HepG2 (cell line): ENCODE data around the gene WDR89. TPM values are rescaled to one million over a fixed set of nuclear protein-coding genes. Genes with fewer than 3 reads are reported as not detected.

Experiments
- ADNP ChIP-seq: sonication (generic); formaldehyde crosslinking; IDR thresholded peaks from 2 replicates; pipeline ENCODE4 v1.4.0; 2020; ENCODE audit warnings: missing genetic modification reagents
- ARID2 ChIP-seq: sonication (generic); formaldehyde crosslinking; IDR thresholded peaks from 2 replicates; pipeline ENCODE4 v1.8.1; 2022; ENCODE audit warnings: mild to moderate bottlenecking, missing genetic modification reagents, borderline replicate concordance
- CCAR2 ChIP-seq: fragments of 200-400 bp; formaldehyde crosslinking; optimal IDR thresholded peaks from 2 replicates; pipeline ENCODE3; 2018; ENCODE audit warnings: low read depth, mild to moderate bottlenecking, low read length, moderate library complexity
- CCDC6 ChIP-seq: sonication (generic); formaldehyde crosslinking; IDR thresholded peaks from 2 replicates; pipeline ENCODE4 v1.8.1; 2022; ENCODE audit warnings: mild to moderate bottlenecking, missing genetic modification reagents, moderate library complexity
- CEBPG ChIP-seq: IDR thresholded peaks from 2 replicates; pipeline ENCODE4 v1.6.1; 2016
- GATAD2A ChIP-seq: IDR thresholded peaks from 2 replicates; pipeline ENCODE4 v1.6.1; 2016
- HNRNPH1 ChIP-seq: fragments of 200-400 bp; formaldehyde crosslinking; optimal IDR thresholded peaks from 2 replicates; pipeline ENCODE3; 2017; ENCODE audit warnings: mild to moderate bottlenecking, low read depth, low read length
- MTF2 ChIP-seq: sonication (generic); formaldehyde crosslinking; IDR thresholded peaks from 2 replicates; pipeline ENCODE4 v1.5.0; 2020; ENCODE audit warnings: missing genetic modification reagents, borderline replicate concordance
- POLR2AphosphoS5 ChIP-seq: IDR thresholded peaks from 2 replicates; pipeline ENCODE4 v1.6.1; 2012; ENCODE audit warnings: low read depth, low read length
- SMAD1 ChIP-seq: sonication (generic); formaldehyde crosslinking; IDR thresholded peaks from 2 replicates; pipeline ENCODE4 v1.4.0; 2020; ENCODE audit warnings: missing genetic modification reagents, low read depth, mild to moderate bottlenecking, borderline replicate concordance
- SSRP1 ChIP-seq: IDR thresholded peaks from 2 replicates; pipeline ENCODE4 v1.6.1; 2016; ENCODE audit warnings: control low read depth
- SUZ12 ChIP-seq: fragments of 150-350 bp; IDR thresholded peaks from 2 replicates; pipeline ENCODE4 v1.6.1; 2014; ENCODE audit warnings: low read depth, low read length
- TBL1XR1 ChIP-seq: fragments of 150-350 bp; IDR thresholded peaks from 2 replicates; pipeline ENCODE4 v1.6.1; 2014; ENCODE audit warnings: borderline replicate concordance, low read length; ENCODE audit not compliant: partially characterized antibody
- TBP ChIP-seq: sonication (generic); formaldehyde crosslinking; IDR thresholded peaks from 2 replicates; pipeline ENCODE4 v1.5.0; 2020; ENCODE audit warnings: missing genetic modification reagents
- ZFP62 ChIP-seq: sonication (generic); formaldehyde crosslinking; IDR thresholded peaks from 2 replicates; pipeline ENCODE4 v1.4.0; 2020; ENCODE audit warnings: missing genetic modification reagents
- ZNF180 ChIP-seq: sonication (generic); formaldehyde crosslinking; IDR thresholded peaks from 2 replicates; pipeline ENCODE4 v1.4.0; 2020; ENCODE audit warnings: low read depth, missing genetic modification reagents, borderline replicate concordance
- ZNF20 ChIP-seq: sonication (generic); formaldehyde crosslinking; IDR thresholded peaks from 2 replicates; pipeline ENCODE4 v1.4.0; 2020; ENCODE audit warnings: mild to moderate bottlenecking, moderate library complexity, missing genetic modification reagents
- ZSCAN9 ChIP-seq: IDR thresholded peaks from 2 replicates; pipeline ENCODE4 v1.6.1; 2016; ENCODE audit warnings: borderline replicate concordance
- polyA plus RNA-seq, 8 experiments: library from polyadenylated mRNA; depleted of rRNA in 3 of 8; stranded (reverse) in 7 of 8; unstranded in 1 of 8; fragments of >200 nt; fragmentation: Illumina TruSeq in 4 of 8; extraction: Trizol in 4 of 8; gene quantifications; 2 replicates each; pipeline versions ENCODE4 v1.2.1 to v1.2.3, GENCODE V29; 2011 to 2016; ENCODE audit warnings: low read depth in 4 of 8, missing spikeins in 1 of 8, mixed read lengths in 1 of 8; ENCODE audit not compliant: insufficient read depth in 1 of 8
- total RNA-seq, 5 experiments: library from RNA; depleted of rRNA; stranded (reverse); fragments of >200 nt; fragmentation: Illumina TruSeq; extraction: Trizol; gene quantifications; 2 replicates each; pipeline ENCODE4 v1.2.3, GENCODE V29; 2016; ENCODE audit warnings: low read depth in 1 of 5
- TF ChIP-seq, protein P1 (sequence below): sonication (generic); formaldehyde crosslinking; IDR thresholded peaks from 2 replicates; pipeline ENCODE4 v1.5.1; 2020; ENCODE audit warnings: mild to moderate bottlenecking, missing genetic modification reagents, moderate library complexity
- TF ChIP-seq, protein P2 (sequence below): conservative IDR thresholded peaks from 2 replicates; pipeline ENCODE4 v1.6.1; 2018; ENCODE audit warnings: missing genetic modification reagents
- TF ChIP-seq, protein P3 (sequence below): IDR thresholded peaks from 2 replicates; pipeline ENCODE4 v1.6.1; 2016; ENCODE audit warnings: missing biosample characterization, missing genetic modification reagents, low read depth
- TF ChIP-seq, protein P4 (sequence below): sonication (generic); formaldehyde crosslinking; IDR thresholded peaks from 2 replicates; pipeline ENCODE4 v1.4.0; 2020; ENCODE audit warnings: missing genetic modification reagents, borderline replicate concordance
- TF ChIP-seq, protein P5 (sequence below): sonication (generic); formaldehyde crosslinking; IDR thresholded peaks from 2 replicates; pipeline ENCODE4 v1.5.1; 2020; ENCODE audit warnings: missing genetic modification reagents, mild to moderate bottlenecking, borderline replicate concordance

WDR89 gene
- total and polyA plus RNA-seq, 2 of the 13 experiments (the other 11 are each of a cell fraction or from before 2014, with no cell fraction given) = 5.2 to 20.1 TPM

DNA sequence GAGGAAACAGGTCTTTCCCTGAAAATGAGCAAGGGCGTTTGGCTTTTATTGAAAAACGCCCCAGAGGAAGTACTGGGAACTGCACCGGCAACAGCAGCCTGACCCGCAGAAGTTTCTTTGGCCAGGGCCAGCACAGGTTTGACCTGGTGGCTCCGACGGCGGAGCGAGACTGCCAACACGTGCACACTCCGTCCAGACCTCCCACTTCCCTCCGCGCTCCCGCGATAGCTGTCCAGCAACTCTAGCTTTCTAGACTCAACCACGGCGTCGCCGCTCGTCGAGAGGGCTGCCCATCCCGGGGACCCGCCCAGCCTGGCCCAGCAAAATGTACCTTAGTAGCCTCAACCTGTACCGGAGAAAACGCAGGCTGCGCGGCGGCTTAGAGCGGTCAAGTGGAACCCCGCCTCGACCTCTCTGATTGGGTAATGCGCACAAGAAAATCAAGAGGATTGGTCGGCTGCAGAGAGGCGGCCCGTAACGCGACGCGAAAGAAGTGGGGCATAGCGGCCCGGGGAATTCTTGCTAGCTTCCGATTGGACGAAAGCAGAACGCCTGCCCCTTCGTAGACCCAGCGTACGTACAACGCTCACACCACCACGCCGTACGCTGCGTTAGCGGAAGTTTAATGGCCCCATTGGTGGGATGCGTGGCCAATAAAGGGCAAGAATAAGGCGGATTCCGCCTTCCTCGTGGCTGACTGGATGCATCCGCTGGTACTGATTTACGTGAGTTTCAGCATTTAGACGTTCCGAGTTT is at the start of gene WDR89 (continued):
- TF ChIP-seq, protein P1, sequence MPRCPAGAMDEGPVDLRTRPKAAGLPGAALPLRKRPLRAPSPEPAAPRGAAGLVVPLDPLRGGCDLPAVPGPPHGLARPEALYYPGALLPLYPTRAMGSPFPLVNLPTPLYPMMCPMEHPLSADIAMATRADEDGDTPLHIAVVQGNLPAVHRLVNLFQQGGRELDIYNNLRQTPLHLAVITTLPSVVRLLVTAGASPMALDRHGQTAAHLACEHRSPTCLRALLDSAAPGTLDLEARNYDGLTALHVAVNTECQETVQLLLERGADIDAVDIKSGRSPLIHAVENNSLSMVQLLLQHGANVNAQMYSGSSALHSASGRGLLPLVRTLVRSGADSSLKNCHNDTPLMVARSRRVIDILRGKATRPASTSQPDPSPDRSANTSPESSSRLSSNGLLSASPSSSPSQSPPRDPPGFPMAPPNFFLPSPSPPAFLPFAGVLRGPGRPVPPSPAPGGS (CRISPR knock-in tag) = peak; percentile 45; the same call in 1 of the 2 replicates
- TF ChIP-seq MTF2 (CRISPR knock-in tag) (no peak; the same call in 1 of the 2 replicates), ZNF180 (no peak), CEBPG (no peak), CCAR2 (no peak), ZSCAN9 (peak; percentile 90), TBL1XR1 (peak; percentile 26), ZFP62 (CRISPR knock-in tag) (no peak), GATAD2A (CRISPR knock-in tag) (peak; percentile 63), SMAD1 (CRISPR knock-in tag) (peak; percentile 49; the same call in 1 of the 2 replicates), HNRNPH1 (peak; percentile 24), ARID2 (no peak), ADNP (CRISPR knock-in tag) (no peak), SSRP1 (no peak), TBP (CRISPR knock-in tag) (no peak), POLR2AphosphoS5 (peak; percentile 82), SUZ12 (no peak), CCDC6 (CRISPR knock-in tag) (peak; percentile 86; the same call in 1 of the 2 replicates), ZNF20 (peak; percentile 71; the same call in 1 of the 2 replicates)
- TF ChIP-seq, protein P2, sequence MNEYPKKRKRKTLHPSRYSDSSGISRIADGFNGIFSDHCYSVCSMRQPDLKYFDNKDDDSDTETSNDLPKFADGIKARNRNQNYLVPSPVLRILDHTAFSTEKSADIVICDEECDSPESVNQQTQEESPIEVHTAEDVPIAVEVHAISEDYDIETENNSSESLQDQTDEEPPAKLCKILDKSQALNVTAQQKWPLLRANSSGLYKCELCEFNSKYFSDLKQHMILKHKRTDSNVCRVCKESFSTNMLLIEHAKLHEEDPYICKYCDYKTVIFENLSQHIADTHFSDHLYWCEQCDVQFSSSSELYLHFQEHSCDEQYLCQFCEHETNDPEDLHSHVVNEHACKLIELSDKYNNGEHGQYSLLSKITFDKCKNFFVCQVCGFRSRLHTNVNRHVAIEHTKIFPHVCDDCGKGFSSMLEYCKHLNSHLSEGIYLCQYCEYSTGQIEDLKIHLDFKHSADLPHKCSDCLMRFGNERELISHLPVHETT (CRISPR knock-in tag) = peak; percentile 83
- TF ChIP-seq, protein P3, sequence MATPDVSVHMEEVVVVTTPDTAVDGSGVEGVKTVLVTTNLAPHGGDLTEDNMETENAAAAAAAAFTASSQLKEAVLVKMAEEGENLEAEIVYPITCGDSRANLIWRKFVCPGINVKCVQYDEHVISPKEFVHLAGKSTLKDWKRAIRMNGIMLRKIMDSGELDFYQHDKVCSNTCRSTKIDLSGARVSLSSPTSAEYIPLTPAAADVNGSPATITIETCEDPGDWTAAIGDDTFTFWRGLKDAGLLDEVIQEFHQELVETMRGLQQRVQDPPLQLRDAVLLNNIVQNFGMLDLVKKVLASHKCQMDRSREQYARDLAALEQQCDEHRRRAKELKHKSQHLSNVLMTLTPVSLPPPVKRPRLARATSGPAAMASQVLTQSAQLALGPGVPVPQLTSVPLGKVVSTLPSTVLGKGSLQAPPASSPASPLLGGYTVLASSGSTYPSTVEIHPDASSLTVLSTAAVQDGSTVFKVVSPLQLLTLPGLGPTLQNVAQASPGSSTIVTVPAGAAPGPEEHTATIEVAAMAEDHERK = peak; percentile 93
- TF ChIP-seq, protein P4, sequence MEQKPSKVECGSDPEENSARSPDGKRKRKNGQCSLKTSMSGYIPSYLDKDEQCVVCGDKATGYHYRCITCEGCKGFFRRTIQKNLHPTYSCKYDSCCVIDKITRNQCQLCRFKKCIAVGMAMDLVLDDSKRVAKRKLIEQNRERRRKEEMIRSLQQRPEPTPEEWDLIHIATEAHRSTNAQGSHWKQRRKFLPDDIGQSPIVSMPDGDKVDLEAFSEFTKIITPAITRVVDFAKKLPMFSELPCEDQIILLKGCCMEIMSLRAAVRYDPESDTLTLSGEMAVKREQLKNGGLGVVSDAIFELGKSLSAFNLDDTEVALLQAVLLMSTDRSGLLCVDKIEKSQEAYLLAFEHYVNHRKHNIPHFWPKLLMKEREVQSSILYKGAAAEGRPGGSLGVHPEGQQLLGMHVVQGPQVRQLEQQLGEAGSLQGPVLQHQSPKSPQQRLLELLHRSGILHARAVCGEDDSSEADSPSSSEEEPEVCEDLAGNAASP (CRISPR knock-in tag) = peak; percentile 61; the same call in 1 of the 2 replicates
- TF ChIP-seq, protein P5, sequence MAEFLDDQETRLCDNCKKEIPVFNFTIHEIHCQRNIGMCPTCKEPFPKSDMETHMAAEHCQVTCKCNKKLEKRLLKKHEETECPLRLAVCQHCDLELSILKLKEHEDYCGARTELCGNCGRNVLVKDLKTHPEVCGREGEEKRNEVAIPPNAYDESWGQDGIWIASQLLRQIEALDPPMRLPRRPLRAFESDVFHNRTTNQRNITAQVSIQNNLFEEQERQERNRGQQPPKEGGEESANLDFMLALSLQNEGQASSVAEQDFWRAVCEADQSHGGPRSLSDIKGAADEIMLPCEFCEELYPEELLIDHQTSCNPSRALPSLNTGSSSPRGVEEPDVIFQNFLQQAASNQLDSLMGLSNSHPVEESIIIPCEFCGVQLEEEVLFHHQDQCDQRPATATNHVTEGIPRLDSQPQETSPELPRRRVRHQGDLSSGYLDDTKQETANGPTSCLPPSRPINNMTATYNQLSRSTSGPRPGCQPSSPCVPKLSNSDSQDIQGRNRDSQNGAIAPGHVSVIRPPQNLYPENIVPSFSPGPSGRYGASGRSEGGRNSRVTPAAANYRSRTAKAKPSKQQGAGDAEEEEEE (CRISPR knock-in tag) = no peak
